ENCODE results near the gene CNGB1. TPM values are rescaled to one million over a fixed set of nuclear protein-coding genes. Genes with fewer than 3 reads are reported as not detected.
"Not testable (repeated sequence)": the region's sequence is repeated elsewhere in the genome, so short reads cannot be mapped to it uniquely, and the experiment has no call there.

Gene CNGB1
- polyA plus RNA-seq, 1 donor, result 0.02 TPM

DNA sequence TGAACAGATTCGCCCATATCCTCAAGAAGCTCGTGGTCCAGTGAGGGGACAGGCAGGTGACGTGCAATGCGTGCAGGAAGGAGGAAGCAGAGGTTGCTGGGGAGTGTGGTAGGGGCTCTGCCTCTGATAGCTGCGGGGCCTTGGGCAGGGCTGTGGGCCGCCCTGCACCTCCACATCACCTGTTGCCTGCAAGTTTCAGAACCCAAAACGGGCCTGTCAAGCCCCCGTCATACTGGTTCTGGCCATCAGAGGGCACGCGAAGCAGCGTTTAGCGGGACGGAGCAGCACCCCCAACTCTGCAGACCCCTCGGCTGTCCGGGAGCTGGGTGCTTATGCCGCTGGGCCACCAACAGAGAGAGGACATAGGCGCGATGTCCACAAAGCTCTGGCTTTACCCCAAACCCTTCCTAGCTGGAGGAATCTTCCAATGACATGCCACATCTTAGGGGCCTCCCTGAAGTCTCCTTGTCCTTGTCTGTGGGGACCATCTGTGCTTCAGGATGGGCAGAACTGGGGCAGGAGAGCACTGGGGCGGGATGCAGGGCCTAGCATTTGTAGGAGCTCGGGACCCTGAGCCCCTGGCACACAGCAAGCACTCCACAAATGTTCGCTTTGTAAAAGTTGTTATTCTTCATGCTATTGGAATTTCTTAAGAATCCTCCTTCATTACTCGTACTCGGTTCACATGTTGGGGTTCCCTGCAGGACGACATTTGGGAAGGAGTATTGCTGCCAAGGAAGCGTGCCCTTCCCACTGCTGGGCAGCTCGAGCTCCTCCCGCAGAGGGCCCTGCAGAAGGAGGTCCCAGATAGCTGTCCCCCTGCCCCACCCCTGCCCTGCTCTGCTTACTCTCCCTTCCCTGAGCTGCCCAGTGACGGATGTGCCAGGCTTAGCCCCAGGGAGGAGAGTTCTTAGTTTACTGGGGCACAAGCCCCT lies 64.3 kb downstream of the CNGB1 start:
- DNase-seq, result no peak

- DNase-seq, result no peak
Measured at GRCh38 chr16:57904101-57904500, 66.8 kb downstream of the CNGB1 start.

DNA sequence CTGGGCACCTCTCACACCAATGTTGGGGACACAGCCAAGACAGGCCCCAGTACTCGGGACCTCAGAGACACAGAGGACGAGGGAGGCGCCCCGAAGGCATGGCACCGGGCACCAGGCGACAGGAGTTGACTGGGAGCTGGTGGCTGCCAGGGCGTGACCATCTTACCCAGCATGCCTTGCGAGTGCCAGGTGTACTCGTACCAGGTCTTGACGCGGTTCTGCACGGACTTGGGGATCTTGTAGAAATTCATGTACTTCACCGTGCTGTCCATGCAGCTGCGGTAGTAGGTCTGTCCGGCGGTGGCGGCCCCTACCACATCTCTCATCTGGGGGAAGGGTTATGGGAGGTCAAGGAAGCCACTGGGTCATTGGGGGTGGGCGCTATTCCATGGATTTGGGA lies 67.3 kb downstream of the CNGB1 start:
- DNase-seq, result no peak

GRCh38 chr16:57901480-57902069 lies 69.4 kb downstream of the CNGB1 start:
- DNase-seq, result no peak

DNA sequence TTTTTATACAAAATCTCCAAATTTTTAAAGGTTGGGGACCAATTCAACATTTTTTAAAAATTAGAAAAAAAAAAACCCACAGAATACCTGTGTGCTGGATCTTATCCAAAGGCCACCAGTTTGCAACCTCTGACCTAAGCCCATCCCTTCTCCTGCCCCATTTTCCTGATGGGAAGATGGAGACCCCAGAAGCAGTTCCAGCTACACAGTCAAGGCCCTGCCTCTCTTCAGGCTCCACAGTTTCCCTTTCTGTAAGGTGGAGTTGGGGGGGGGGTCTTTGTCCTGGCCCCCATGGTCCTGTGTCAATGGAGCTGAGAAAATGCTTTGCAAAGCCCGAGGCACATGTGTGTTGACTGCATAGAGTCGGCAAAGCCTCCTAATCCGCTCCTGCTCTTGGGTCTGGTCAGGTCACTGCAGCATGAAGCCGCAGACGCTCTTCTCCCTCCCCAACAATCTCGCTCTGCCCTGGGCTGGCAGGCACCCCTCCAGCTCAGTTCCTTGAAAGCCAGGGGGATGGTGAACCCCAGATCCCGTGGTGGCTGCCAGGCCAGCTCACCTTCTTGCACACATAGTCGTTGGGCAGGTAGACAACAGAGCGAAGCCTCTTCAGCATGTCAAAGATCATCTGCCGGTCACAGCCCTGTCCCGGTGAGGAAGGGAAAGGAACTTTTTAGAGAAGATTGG lies 70.0 kb downstream of the CNGB1 start:
- no peak for DNase-seq

DNA sequence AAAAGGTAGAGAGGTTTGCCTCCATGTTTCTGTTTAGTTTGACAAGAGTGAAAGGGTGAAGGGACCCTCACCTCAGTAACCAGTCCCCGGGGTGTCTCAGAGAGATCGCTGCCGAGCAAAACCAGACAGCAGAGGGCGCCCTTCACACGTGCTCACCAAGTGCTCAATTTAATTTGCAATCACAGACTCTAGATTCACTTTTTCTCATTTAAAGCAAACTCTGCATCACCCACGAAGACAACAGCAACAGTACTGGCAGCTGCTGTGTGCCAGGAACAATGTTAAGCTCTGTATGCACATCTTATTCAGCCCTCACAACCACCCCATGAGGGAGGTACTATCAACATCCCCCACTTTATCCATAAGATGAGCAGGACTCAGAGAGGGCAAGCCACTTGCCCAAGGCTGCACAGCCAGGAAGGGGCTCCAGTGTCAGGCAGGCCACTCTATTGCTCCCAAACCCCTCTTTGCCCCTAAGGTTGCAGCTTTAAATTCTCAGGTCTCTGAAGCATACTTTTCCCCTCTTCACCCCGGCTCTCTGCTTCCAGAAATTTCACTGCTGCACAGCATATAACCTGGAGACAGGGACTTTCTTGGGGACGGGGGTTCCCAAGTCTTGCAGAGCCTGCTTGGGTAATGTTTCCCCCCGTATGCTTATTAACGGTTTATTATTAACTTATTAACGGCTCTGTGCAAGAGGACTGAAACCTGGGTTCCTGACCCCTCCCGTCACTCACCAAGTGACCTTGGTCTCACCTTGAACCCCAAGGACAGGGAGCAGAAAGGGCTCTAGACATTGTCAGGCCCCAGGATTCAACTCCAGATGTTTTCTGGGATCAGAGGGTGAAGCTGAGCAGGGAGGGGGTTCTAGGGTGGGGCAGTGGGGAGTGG lies 70.9 kb downstream of the CNGB1 start:
- DNase-seq, result peak; percentile 49

GRCh38 chr16:57898961-57899360 lies 72.0 kb downstream of the CNGB1 start:
- DNase-seq, result no peak

DNA sequence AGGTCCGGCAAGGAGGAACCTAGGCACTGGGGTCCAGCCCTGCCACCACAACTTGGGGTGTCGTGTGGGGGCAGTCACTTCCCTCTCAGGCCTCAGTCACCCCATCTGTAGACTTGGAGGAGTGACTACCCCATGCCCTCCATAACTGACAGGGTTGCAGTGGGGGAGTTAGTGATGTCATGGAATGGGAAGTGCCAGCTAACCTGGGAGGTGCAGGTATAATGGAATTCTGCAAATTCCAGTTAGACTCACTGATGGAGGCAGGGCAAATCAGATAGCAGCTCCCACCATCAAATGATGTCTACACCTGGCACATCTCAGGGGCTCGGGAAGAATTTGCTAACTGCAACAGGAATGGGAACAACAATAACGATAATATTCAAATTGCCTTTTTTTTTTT lies 72.9 kb downstream of the CNGB1 start:
- DNase-seq, result no peak

GRCh38 chr16:57897053-57897784 lies 73.7 kb downstream of the CNGB1 start:
- DNase-seq, result no peak

DNA sequence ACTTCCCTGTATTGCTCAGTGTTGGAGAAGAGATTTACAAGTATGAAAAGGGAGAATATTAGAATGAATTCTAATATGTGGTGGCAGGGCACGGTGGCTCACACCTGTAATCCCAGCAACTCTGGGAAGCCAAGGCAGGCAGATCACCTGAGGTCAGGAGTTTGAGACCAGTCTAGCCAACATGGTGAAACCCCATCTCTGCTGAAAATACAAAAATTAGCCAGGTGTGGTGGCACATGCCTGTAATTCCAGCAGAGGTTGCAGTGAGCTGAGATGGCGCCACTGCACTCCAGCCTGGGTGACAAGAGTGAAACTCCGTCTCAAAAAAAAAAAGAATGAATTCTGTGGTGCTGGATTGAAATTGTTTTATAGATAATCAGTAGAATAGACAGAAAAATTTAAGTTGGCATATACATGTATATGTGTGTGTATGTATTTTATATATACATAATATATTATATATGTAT lies 75.8 kb downstream of the CNGB1 start:
- DNase-seq, result not testable (repeated sequence)

- no peak for DNase-seq
Measured at GRCh38 chr16:57894390-57895080, 76.4 kb downstream of the CNGB1 start.

DNA sequence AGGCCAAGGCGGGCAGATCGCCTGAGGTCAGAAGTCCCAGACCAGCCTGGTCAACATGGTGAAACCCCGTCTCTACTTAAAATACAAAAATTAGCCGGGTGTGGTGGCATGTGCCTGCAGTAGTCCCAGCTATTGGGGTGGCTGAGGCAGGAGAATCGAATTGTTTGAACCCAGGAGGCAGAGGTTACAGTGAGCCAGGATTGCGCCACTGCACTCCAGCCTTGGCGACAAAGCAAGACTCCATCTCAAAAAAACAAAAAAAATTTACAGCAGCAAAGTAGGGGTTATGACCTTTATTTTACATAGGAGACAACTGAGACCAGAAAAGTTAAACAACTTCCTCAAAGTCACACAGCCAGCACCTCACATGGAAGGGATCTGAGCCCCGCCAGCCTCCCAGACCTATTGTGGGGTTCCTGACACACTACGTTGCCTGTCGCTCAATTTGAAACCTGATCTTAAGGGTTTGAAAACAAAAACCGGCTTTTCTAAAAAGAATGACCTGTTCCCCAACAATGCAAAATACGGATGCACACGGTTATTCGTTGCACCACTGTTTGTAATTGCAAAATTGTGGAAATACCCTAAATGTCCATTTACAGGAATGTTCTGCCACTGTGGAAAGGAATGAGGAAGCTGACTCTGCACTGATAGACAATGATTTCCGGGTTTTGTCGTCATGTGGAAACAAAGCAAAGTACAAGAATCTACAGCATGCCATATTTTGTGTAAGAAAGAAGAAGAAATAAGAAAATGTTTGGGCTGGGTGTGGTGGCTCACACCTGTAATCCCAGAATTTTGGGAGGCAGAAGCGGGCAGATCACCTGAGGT lies 77.2 kb downstream of the CNGB1 start:
- no peak for DNase-seq

GRCh38 chr16:57893217-57893558 lies 77.7 kb downstream of the CNGB1 start:
- DNase-seq, result no peak

GRCh38 chr16:57892447-57893096 lies 78.4 kb downstream of the CNGB1 start:
- no peak for DNase-seq

- DNase-seq, result no peak
Measured at GRCh38 chr16:57892041-57892440, 78.9 kb downstream of the CNGB1 start.

DNA sequence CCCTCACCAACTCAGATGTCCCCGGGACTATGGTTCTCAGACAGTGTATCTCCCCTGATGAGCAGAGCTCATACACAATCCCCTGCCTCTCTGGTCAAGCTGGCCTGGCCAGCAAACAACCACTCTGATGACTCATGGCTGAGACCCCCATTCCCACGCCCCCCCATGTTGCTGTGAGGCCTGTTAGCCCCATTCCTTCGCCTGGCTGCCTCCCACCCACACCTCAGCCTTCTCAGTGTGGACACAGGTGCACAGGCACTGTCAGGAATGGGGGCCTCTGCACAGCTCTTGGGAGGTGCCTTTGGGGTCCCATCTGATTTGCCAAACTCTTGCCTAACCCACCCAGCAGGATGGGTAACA lies 80.2 kb downstream of the CNGB1 start:
- no peak for DNase-seq

DNA sequence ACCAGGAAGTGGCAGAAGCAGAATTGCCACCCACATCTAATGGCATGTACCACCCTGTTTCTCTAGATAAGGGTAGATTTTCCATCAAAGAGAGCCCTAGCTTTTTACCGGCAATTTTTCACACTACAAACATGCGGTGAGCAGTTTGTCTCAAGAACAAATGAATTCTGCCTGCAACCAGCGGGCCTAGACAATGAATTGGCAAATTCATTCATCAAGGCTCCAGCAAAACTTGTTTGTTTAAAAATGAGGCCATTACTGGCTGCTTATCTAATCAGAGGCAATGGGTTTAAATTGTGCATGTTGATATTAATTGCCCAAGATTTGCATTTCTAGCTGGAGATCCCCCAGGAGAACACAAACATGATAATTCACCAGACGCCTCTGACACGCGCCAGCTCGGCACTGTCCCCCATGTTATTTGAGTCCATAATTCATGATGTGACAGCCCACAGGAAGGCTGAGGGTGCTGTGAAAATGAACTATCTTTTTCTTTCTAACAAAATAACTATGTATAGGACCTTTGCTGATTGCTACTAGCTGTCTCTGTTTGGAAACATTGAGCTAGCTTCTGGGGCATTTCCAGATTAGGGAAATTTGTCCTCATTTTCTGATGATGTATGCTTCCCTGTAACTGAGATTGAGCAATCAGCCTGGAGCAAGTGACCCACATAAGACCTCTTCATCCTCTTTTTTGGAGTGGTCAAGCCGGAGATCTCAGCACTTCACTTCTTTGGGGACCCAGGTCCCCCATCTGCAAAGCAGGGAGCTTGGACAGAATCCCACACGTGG lies 80.8 kb downstream of the CNGB1 start:
- no peak for DNase-seq

- DNase-seq, result no peak
Measured at GRCh38 chr16:57889522-57889921, 81.4 kb downstream of the CNGB1 start.

Data from left kidney (tissue), 2 donors.